Right kidney (tissue), 9 donors: ENCODE measurements around the gene SLC4A1.

ENCODE experiments used
- DNase-seq: peaks from one replicate; pipeline ENCODE4 v3.0.0-alpha.2; 2016
- long read RNA-seq, 8 donors: transcript quantifications; one replicate each; lab custom pipeline, GENCODE V29; 2026

The SLC4A1 gene
- long read RNA-seq, donor 1, result 0 reads
- long read RNA-seq, donor 2, result 0 reads
- long read RNA-seq, donor 3, result 0 reads
- long read RNA-seq, donor 4, full-length matches to known transcripts, result 1 of 1 reads
- long read RNA-seq, donor 4, partial matches to known transcripts, result 0 of 1 reads
- long read RNA-seq, donor 4, other reads (novel, unspliced or antisense), result 0 of 1 reads
- long read RNA-seq, donor 5, full-length matches to known transcripts, result 1 of 1 reads
- long read RNA-seq, donor 5, partial matches to known transcripts, result 0 of 1 reads
- long read RNA-seq, donor 5, other reads (novel, unspliced or antisense), result 0 of 1 reads
- long read RNA-seq, donor 6, full-length matches to known transcripts, result 1 of 1 reads
- long read RNA-seq, donor 6, partial matches to known transcripts, result 0 of 1 reads
- long read RNA-seq, donor 6, other reads (novel, unspliced or antisense), result 0 of 1 reads
- long read RNA-seq, donor 7, result 0 reads
- long read RNA-seq, donor 8, partial matches to known transcripts, result 7 of 7 reads
- long read RNA-seq, donor 8, other reads (novel, unspliced or antisense), result 0 of 7 reads

GRCh38 chr17:44267818-44268490, at the start of gene SLC4A1:
TSS of gene SLC4A1 (minus strand) at chr17:44268135. CDS start at chr17:44262866, 5,269 bp downstream.
- DNase-seq, result no peak

- DNase-seq, result no peak
Measured at GRCh38 chr17:44317545-44317944, 49.6 kb upstream of the SLC4A1 start.

- no peak for DNase-seq
Measured at GRCh38 chr17:44315760-44316731, 48.1 kb upstream of the SLC4A1 start.

GRCh38 chr17:44314869-44315661, 47.1 kb upstream of the SLC4A1 start:
- DNase-seq, result peak; percentile 40

GRCh38 chr17:44314524-44314868, 46.6 kb upstream of the SLC4A1 start:
- DNase-seq, result no peak

- no peak for DNase-seq
Measured at GRCh38 chr17:44314031-44314430, 46.1 kb upstream of the SLC4A1 start.

- no peak for DNase-seq
Measured at GRCh38 chr17:44312396-44313104, 44.6 kb upstream of the SLC4A1 start.

GRCh38 chr17:44311562-44312181, 43.7 kb upstream of the SLC4A1 start:
- DNase-seq, result no peak

GRCh38 chr17:44310609-44311376, 42.9 kb upstream of the SLC4A1 start:
- DNase-seq, result no peak

GRCh38 chr17:44310188-44310587, 42.3 kb upstream of the SLC4A1 start:
- DNase-seq, result no peak

- no peak for DNase-seq
Measured at GRCh38 chr17:44309472-44309871, 41.5 kb upstream of the SLC4A1 start.

- DNase-seq, result no peak
Measured at GRCh38 chr17:44308865-44309264, 40.9 kb upstream of the SLC4A1 start.

- DNase-seq, result peak; percentile 80
Measured at GRCh38 chr17:44308320-44308818, 40.4 kb upstream of the SLC4A1 start, which contains the start of gene RUNDC3A. TSS of gene RUNDC3A (plus strand) at chr17:44308601. CDS start at chr17:44308833, 232 bp downstream.

- DNase-seq, result peak; percentile 52
Measured at GRCh38 chr17:44307387-44308186, 39.7 kb upstream of the SLC4A1 start.

- DNase-seq, result no peak
Measured at GRCh38 chr17:44304651-44305050, 36.7 kb upstream of the SLC4A1 start.

GRCh38 chr17:44297975-44298374, 30.0 kb upstream of the SLC4A1 start:
- no peak for DNase-seq

- DNase-seq, result no peak
Measured at GRCh38 chr17:44293509-44294226, 25.7 kb upstream of the SLC4A1 start.

- no peak for DNase-seq
Measured at GRCh38 chr17:44287651-44288050, 19.7 kb upstream of the SLC4A1 start.
